Keratinocyte (primary cell): ENCODE results near the gene SYNE4. TPM values are rescaled to one million over a fixed set of nuclear protein-coding genes. Genes with fewer than 3 reads are reported as not detected.

ENCODE experiments used
- DNase-seq: peaks from one replicate; pipeline ENCODE4 v3.0.0-alpha.2; 2011; ENCODE audit warnings: low read depth, missing footprints, low spot score
- FAIRE-seq: peaks from 2 replicates; lab custom pipeline; 2011; peaks lifted over from hg19 to GRCh38; lab: Jason Lieb, UNC
- H2AFZ ChIP-seq: 2 replicates; pipeline ENCODE4 v1.6.0; 2012; ENCODE audit warnings: low read length, control low read depth, inconsistent platforms; ENCODE audit not compliant: control insufficient read depth
- H3K27ac ChIP-seq: 2 replicates; pipeline ENCODE4 v1.5.1; 2011; ENCODE audit warnings: low read length; ENCODE audit not compliant: control insufficient read depth, insufficient read depth
- H3K27me3 ChIP-seq: 3 replicates; pipeline ENCODE4 v1.6.0; 2011; ENCODE audit warnings: low read length; ENCODE audit not compliant: control insufficient read depth, insufficient read depth; ENCODE audit errors: extremely low read depth
- H3K36me3 ChIP-seq, 2 experiments: 2 replicates in 1 of 2; 3 replicates in 1 of 2; pipeline ENCODE4 v1.5.1; 2011; ENCODE audit warnings: low read length in 2 of 2, mild to moderate bottlenecking in 1 of 2; ENCODE audit not compliant: control insufficient read depth in 2 of 2, insufficient read depth in 2 of 2; ENCODE audit errors: extremely low read depth in 1 of 2
- H3K4me1 ChIP-seq: 3 replicates; pipeline ENCODE4 v1.5.1; 2011; ENCODE audit warnings: low read length; ENCODE audit not compliant: control insufficient read depth, insufficient read depth; ENCODE audit errors: extremely low read depth
- H3K4me2 ChIP-seq: 3 replicates; pipeline ENCODE4 v1.6.0; 2011; ENCODE audit warnings: low read depth, low read length; ENCODE audit not compliant: control insufficient read depth, insufficient read depth; ENCODE audit errors: extremely low read depth
- H3K4me3 ChIP-seq, 3 experiments: fragments of 200-600 bp in 1 of 3; sonication (generic) in 1 of 3; 2 replicates in 2 of 3; 3 replicates in 1 of 3; pipeline ENCODE4 v1.5.1; 2011 to 2016; ENCODE audit warnings: low read length in 3 of 3, mild to moderate bottlenecking in 3 of 3, control low read depth in 2 of 3, inconsistent platforms in 1 of 3, low read depth in 1 of 3, mixed read lengths in 1 of 3, mixed run types in 1 of 3, moderate library complexity in 1 of 3; ENCODE audit not compliant: control insufficient read depth in 2 of 3, insufficient read depth in 2 of 3; ENCODE audit errors: extremely low read depth in 1 of 3
- H3K79me2 ChIP-seq: 2 replicates; pipeline ENCODE4 v1.6.0; 2012; ENCODE audit warnings: low read length; ENCODE audit not compliant: control insufficient read depth, insufficient read depth
- H3K9ac ChIP-seq: 3 replicates; pipeline ENCODE4 v1.6.0; 2011; ENCODE audit warnings: low read length; ENCODE audit not compliant: control insufficient read depth, insufficient read depth; ENCODE audit errors: extremely low read depth
- H3K9me1 ChIP-seq: 3 replicates; pipeline ENCODE4 v1.6.0; 2011; ENCODE audit warnings: low read length; ENCODE audit not compliant: control insufficient read depth, insufficient read depth; ENCODE audit errors: extremely low read depth
- H3K9me3 ChIP-seq: 2 replicates; pipeline ENCODE4 v1.5.1; 2012; ENCODE audit warnings: low read depth, low read length; ENCODE audit not compliant: control insufficient read depth
- H4K20me1 ChIP-seq: 3 replicates; pipeline ENCODE4 v1.6.0; 2011; ENCODE audit warnings: low read length; ENCODE audit not compliant: control insufficient read depth, insufficient read depth; ENCODE audit errors: extremely low read depth
- EZH2 ChIP-seq: IDR thresholded peaks from one replicate; pipeline ENCODE4 v1.6.1; 2012; ENCODE audit warnings: inconsistent platforms, mild to moderate bottlenecking, low read length, moderate library complexity
- dilution Hi-C: fragments of 300-500 bp; cut with MboI; formaldehyde crosslinking; loops from one replicate; pipeline ENCODE4 v1.7.0; 2020; ENCODE audit warnings: low sequenced_read_pairs; ENCODE audit not compliant: extremely low pct_ligation_motif_present
- polyA plus RNA-seq, 5 experiments: library from polyadenylated mRNA; depleted of rRNA in 3 of 5; stranded (reverse) in 3 of 5; stranded (forward) in 1 of 5; unstranded in 1 of 5; fragments of >200 nt; gene quantifications; 1 replicate in 1 of 5; 2 replicates in 3 of 5; 3 replicates in 1 of 5; pipeline versions ENCODE4 v1.2.1 to v1.2.3, GENCODE V29; 2011 to 2012; ENCODE audit warnings: missing spikeins in 2 of 5, low read depth in 1 of 5, low replicate concordance in 1 of 5
- TF ChIP-seq, protein P1 (sequence below), 3 experiments: IDR thresholded peaks in 1 of 3; conservative IDR thresholded peaks in 1 of 3; optimal IDR thresholded peaks in 1 of 3; 2 replicates in 2 of 3; 3 replicates in 1 of 3; pipeline versions ENCODE3 to v1.5.1; 2011; ENCODE audit warnings: low read length in 3 of 3, mild to moderate bottlenecking in 3 of 3, moderate library complexity in 2 of 3, control low read depth in 1 of 3, inconsistent platforms in 1 of 3; ENCODE audit not compliant: insufficient read depth in 2 of 3; ENCODE audit errors: extremely low read depth in 1 of 3

Gene SYNE4
- polyA plus RNA-seq, 1 donor (not counting 4 experiments of a cell fraction or from before 2014, with no cell fraction given): 0.28 TPM

DNA sequence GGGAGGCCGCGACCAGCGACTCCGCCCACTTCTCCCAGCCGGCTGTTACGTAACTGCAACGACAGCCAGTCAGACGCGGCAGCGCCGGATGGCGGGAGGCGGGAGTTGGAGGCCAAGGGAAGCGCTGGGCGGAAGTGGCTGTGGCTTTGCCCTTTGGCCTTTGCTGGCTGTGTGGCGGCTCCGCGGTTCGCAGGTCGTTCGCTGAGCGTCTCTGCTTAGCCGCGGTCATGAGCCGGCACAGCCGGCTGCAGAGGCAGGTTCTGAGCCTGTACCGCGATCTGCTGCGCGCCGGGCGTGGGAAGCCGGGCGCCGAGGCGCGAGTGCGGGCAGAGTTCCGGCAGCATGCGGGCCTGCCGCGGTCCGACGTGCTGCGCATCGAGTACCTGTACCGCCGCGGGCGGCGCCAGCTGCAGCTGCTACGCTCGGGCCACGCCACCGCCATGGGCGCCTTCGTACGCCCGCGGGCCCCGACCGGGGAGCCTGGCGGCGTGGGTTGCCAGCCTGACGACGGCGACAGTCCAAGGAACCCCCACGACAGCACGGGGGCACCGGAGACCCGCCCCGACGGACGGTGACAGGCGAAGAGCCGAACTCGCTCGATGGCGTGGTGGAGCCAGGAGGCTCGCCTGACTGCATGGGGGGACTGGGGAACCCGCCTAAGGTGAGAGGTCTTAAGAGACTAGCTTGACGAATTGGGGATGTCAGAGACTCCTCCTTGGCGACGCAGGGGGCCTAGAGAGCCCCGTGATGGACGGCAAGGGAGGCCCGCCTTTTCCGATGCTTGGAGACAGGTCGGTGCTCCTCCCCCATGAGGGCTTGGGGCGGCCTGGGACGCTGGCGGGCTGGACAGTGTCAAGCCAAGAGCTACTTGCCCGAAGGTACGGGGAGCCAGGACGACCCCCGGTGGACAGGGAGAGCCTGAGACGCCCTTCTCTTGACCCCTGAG lies 13.3 kb downstream of the SYNE4 start, which contains the start of gene SDHAF1:
Gene SDHAF1, plus strand, starts transcription at position 141 of the 946 bp plus-strand sequence. Its CDS starts 87 bp downstream, at position 228.
- H3K4me2 ChIP-seq: peak within 1 kb of the TSS; percentile 95
- no peak for TF ChIP-seq EZH2
- TF ChIP-seq, protein P1, sequence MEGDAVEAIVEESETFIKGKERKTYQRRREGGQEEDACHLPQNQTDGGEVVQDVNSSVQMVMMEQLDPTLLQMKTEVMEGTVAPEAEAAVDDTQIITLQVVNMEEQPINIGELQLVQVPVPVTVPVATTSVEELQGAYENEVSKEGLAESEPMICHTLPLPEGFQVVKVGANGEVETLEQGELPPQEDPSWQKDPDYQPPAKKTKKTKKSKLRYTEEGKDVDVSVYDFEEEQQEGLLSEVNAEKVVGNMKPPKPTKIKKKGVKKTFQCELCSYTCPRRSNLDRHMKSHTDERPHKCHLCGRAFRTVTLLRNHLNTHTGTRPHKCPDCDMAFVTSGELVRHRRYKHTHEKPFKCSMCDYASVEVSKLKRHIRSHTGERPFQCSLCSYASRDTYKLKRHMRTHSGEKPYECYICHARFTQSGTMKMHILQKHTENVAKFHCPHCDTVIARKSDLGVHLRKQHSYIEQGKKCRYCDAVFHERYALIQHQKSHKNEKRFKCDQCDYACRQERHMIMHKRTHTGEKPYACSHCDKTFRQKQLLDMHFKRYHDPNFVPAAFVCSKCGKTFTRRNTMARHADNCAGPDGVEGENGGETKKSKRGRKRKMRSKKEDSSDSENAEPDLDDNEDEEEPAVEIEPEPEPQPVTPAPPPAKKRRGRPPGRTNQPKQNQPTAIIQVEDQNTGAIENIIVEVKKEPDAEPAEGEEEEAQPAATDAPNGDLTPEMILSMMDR (optimal IDR thresholded peaks at IDR 0.05 in 1 of 3, IDR thresholded peaks at IDR 0.05 in 1 of 3, conservative IDR thresholded peaks at IDR 0.05 in 1 of 3; ENCODE audit: extremely low read depth in 1 of 3, insufficient read depth in 2 of 3, low read length in 3 of 3): no peak
- peaks cover 24% of the 10 kb centered on the region for H3K4me1 ChIP-seq
- H4K20me1 ChIP-seq: no peaks in the 10 kb centered on the region
- peak within 1 kb of the TSS; percentile 70 to 87 (median 77) for H3K4me3 ChIP-seq
- peak within 1 kb of the TSS; percentile 98 for H2AFZ ChIP-seq
- H3K9me1 ChIP-seq: no peaks in the 10 kb centered on the region
- H3K9ac ChIP-seq: peak within 1 kb of the TSS; percentile 68
- peak within 1 kb of the TSS; percentile 60 for H3K27ac ChIP-seq
- peak; percentile 42 for DNase-seq
- peaks cover 3 to 4% of the 10 kb centered on the region in 2 experiments for H3K36me3 ChIP-seq
- peak; percentile 80 for FAIRE-seq
- no peaks in the 10 kb centered on the region for H3K27me3 ChIP-seq
- peaks cover 20% of the 10 kb centered on the region for H3K79me2 ChIP-seq
- dilution Hi-C loops: no loop called here
- H3K9me3 ChIP-seq: no peaks in the 10 kb centered on the region

- dilution Hi-C loops: no loop called here
- H3K36me3 ChIP-seq: peaks cover 3 to 4% of the 10 kb centered on the region in 2 experiments
- TF ChIP-seq, protein P1 (optimal IDR thresholded peaks at IDR 0.05 in 1 of 3, IDR thresholded peaks at IDR 0.05 in 1 of 3, conservative IDR thresholded peaks at IDR 0.05 in 1 of 3; ENCODE audit: extremely low read depth in 1 of 3, insufficient read depth in 2 of 3, low read length in 3 of 3): peak in 1 of 3 experiments; percentile 7
- no peak for TF ChIP-seq EZH2
- no peaks in the 10 kb centered on the region for H3K9me3 ChIP-seq
- FAIRE-seq (no peak), DNase-seq (no peak)
- H3K4me2 ChIP-seq: peak overlapping the region; percentile 95
- peaks cover 24% of the 10 kb centered on the region for H3K4me1 ChIP-seq
- peak overlapping the region in 2 of 3 experiments; percentile 70 to 77 for H3K4me3 ChIP-seq
- H3K27me3 ChIP-seq: no peaks in the 10 kb centered on the region
- peaks cover 20% of the 10 kb centered on the region for H3K79me2 ChIP-seq
- H2AFZ ChIP-seq: peak overlapping the region; percentile 26
- no peaks in the 10 kb centered on the region for H4K20me1 ChIP-seq
- H3K9ac ChIP-seq: peak overlapping the region; percentile 15
- peak overlapping the region; percentile 31 for H3K27ac ChIP-seq
- no peaks in the 10 kb centered on the region for H3K9me1 ChIP-seq
These were observed 14.6 kb downstream of the SYNE4 start for GRCh38 chr19:35993923-35994598.
